ENCODE data around the gene TMEM186. TPM values are rescaled to one million over a fixed set of nuclear protein-coding genes. Genes with fewer than 3 reads are reported as not detected.

The TMEM186 gene
- total and polyA plus RNA-seq, 2 of the 4 experiments (the other 2 are of a cell fraction): 5.7 to 6.8 TPM

DNA sequence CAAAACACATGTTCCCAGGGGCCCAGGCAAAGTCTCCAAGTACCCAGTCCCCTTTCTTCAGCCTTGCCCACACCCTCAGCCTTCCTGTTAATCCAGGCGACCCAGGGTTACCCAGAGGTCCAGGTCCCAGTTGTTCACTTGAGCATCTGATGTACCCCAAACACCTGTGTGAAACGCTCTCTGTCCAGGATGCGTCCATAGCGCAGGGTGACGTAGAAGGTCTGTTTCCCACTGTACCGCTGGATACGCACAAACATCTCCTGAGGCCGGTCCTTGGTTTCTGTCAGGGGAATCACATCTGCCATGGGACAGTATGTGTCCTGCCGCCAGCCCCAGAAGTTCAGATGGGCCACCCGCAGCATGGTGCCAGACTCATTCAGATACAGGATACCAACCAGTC, 1.6 kb downstream of the TMEM186 start:
- H3K27me3 ChIP-seq (ENCODE audit: control insufficient read depth, insufficient read depth, low read length): no peaks in the 10 kb centered on the region
- DNase-seq (no peak), ATAC-seq (ENCODE audit: low read depth) (no peak)
- H3K9me3 ChIP-seq (ENCODE audit: control insufficient read depth, insufficient read depth, low read length): no peaks in the 10 kb centered on the region
- H2BK20ac ChIP-seq (ENCODE audit: low read depth, low read length): no peak overlapping the region
- intact Hi-C loops (cut with micrococcal nuclease) (loop anchor here (5.0 kb wide), 1 partner anchor 71 kb away; the partner anchor contains the start of gene CARHSP1), dilution Hi-C loops (cut with HindIII; ENCODE audit: low sequenced_read_pairs, unreplicated experiment) (no loop called here), in situ Hi-C loops (cut with MboI; ENCODE audit: low sequenced_read_pairs) (no loop called here)
- H3K9me1 ChIP-seq (ENCODE audit: insufficient read depth, low read length): peaks cover 8% of the 10 kb centered on the region
- H4K5ac ChIP-seq (ENCODE audit: low read depth, low read length): no peak overlapping the region
- BruUV-seq (replicated peaks): no TSS peak
- H3K14ac ChIP-seq (replicated peaks; ENCODE audit: low read depth, low read length): no peak overlapping the region
- no peak overlapping the region for H4K8ac ChIP-seq (ENCODE audit: low read depth in 2 of 2, low read length in 2 of 2)
- no peak overlapping the region for H3K23ac ChIP-seq (ENCODE audit: low read depth, low read length)
- TF ChIP-seq RAD21 (IDR thresholded peaks at IDR 0.05; ENCODE audit: low read length) (no peak), POLR2A (IDR thresholded peaks at IDR 0.05; ENCODE audit: low read depth, low read length) (no peak), NFE2L2 (IDR thresholded peaks at IDR 0.05; ENCODE audit: low read depth, low read length) (no peak), MXI1 (IDR thresholded peaks at IDR 0.05; ENCODE audit: borderline replicate concordance, low read depth, low read length) (no peak), RFX5 (IDR thresholded peaks at IDR 0.05; ENCODE audit: low read depth, low read length) (no peak)
- CTCF ChIA-PET: no interaction called here
- no peak overlapping the region for H2AK5ac ChIP-seq (ENCODE audit: low read depth, low read length)
- no peak overlapping the region for H3K4me3 ChIP-seq (ENCODE audit: insufficient read depth, low read depth, low read length)
- H2AFZ ChIP-seq (replicated peaks; ENCODE audit: low read length, poor library complexity): no peak overlapping the region
- no peak overlapping the region for H4K91ac ChIP-seq (ENCODE audit: insufficient read depth, low read depth, low read length)
- H3K79me1 ChIP-seq (ENCODE audit: low read depth in 1 of 2, low read length in 2 of 2): peaks cover 18 to 38% of the 10 kb centered on the region in 2 experiments
- H4K20me1 ChIP-seq (ENCODE audit: insufficient read depth, low read length): peaks cover 16% of the 10 kb centered on the region
- no peak overlapping the region for H3K18ac ChIP-seq (ENCODE audit: low read depth, low read length)
- no peak overlapping the region for H3K56ac ChIP-seq (ENCODE audit: extremely low read depth, insufficient read depth, low read length)
- 97% methylated on average over 9 of the region's 10 CpGs; no CpG with 5 or more reads in 1 of the 2 experiments for WGBS, 2 experiments (ENCODE audit: extremely low coverage in 2 of 2, insufficient read length in 1 of 2)
- no peak overlapping the region for H3K27ac ChIP-seq (ENCODE audit: insufficient read depth, low read length)
- no peak overlapping the region for H2BK15ac ChIP-seq (ENCODE audit: low read depth, low read length)
- H3K4me1 ChIP-seq (ENCODE audit: control insufficient read depth, insufficient read depth, low read length): peaks cover 7% of the 10 kb centered on the region
- peaks cover 3% of the 10 kb centered on the region for H3K36me3 ChIP-seq (ENCODE audit: control insufficient read depth, insufficient read depth, low read length)
- H2AK9ac ChIP-seq (replicated peaks; ENCODE audit: low read depth, low read length, poor library complexity): no peak overlapping the region
- no peak overlapping the region for H3K4me2 ChIP-seq (ENCODE audit: low read depth, low read length)
- POLR2A ChIA-PET (ENCODE audit: unreplicated experiment): no interaction called here
- H2BK5ac ChIP-seq (ENCODE audit: low read depth, low read length, poor library complexity, severe bottlenecking): no peak overlapping the region
- no peak overlapping the region for H3K4ac ChIP-seq (ENCODE audit: low read depth, low read length)
- H2BK120ac ChIP-seq (ENCODE audit: low read depth, low read length): no peak overlapping the region
- H3K9ac ChIP-seq (ENCODE audit: low read depth, low read length): no peak overlapping the region
